K562 (cell line): ENCODE data around the gene SPINK5. TPM values are rescaled to one million over a fixed set of nuclear protein-coding genes. Genes with fewer than 3 reads are reported as not detected.

ENCODE experiments used
- ATAC-seq: fragments of 200-7000 bp; cut with Tn5 transposase; 3 replicates; pipeline ENCODE4 v1.9.1; 2020; ENCODE audit warnings: moderate library complexity
- BruUV-seq: library from RNA; stranded (reverse); fragments of 400-500 nt; replicated peaks from 2 replicates; lab custom pipeline; 2021; lab: Mats Ljungman, UMichigan
- CTCF ChIA-PET: fragments of 300-600 bp; formaldehyde crosslinking; extraction: SDS; loops from one replicate; lab custom pipeline; 2021; ENCODE audit warnings: low intra/inter-chr PET ratio; lab: Yijun Ruan, JAX
- POLR2A ChIA-PET: fragments of 300-600, 350-650 bp; sonication (Branson Sonifier 250); formaldehyde crosslinking; extraction: SDS; loops from one replicate; lab custom pipeline; 2021; ENCODE audit warnings: antibody characterized with exemption, inconsistent platforms; lab: Yijun Ruan, JAX
- DNase-seq, 4 experiments: peaks; one replicate each; pipeline versions ENCODE4 v3.0.0 to v3.0.0-alpha.2; 2011 to 2018; ENCODE audit warnings: low spot score in 3 of 4, mixed read lengths in 3 of 4; ENCODE audit errors: extremely low read depth in 1 of 4
- FAIRE-seq: peaks from 2 replicates; lab custom pipeline; 2011; peaks lifted over from hg19 to GRCh38; lab: Jason Lieb, UNC
- H2AFZ ChIP-seq: 2 replicates; pipeline ENCODE4 v1.6.0; 2011; ENCODE audit warnings: low read depth, low read length, control low read depth, inconsistent platforms
- H3K27ac ChIP-seq: fragments of 200-600 bp; 3 replicates; pipeline ENCODE4 v1.8.0; 2011; ENCODE audit warnings: low read depth, mild to moderate bottlenecking, control low read depth, inconsistent platforms, low read length, moderate library complexity, mixed read lengths; ENCODE audit errors: extremely low read depth
- H3K27me3 ChIP-seq, 2 experiments: fragments of 300-600 bp in 1 of 2; 2 replicates in 1 of 2; 3 replicates in 1 of 2; pipeline versions ENCODE4 v1.6.0 to v1.8.0; 2011; ENCODE audit warnings: inconsistent platforms in 2 of 2, low read length in 2 of 2, mild to moderate bottlenecking in 1 of 2, mixed read lengths in 1 of 2, moderate library complexity in 1 of 2; ENCODE audit not compliant: control insufficient read depth in 2 of 2, insufficient read depth in 2 of 2
- H3K36me3 ChIP-seq: fragments of 300-600 bp; 3 replicates; pipeline ENCODE4 v1.8.0; 2011; ENCODE audit warnings: mild to moderate bottlenecking, low read length, inconsistent platforms; ENCODE audit not compliant: control insufficient read depth, insufficient read depth
- H3K4me1 ChIP-seq, 2 experiments: fragments of 200-600 bp in 1 of 2; replicated peaks in 1 of 2; 2 replicates in 1 of 2; 3 replicates in 1 of 2; pipeline versions ENCODE4 v1.5.1 to v1.8.0; 2011; ENCODE audit warnings: inconsistent platforms in 2 of 2, low read length in 2 of 2, mild to moderate bottlenecking in 1 of 2, mixed read lengths in 1 of 2, moderate library complexity in 1 of 2; ENCODE audit not compliant: control insufficient read depth in 2 of 2, insufficient read depth in 2 of 2
- H3K4me2 ChIP-seq: 2 replicates; pipeline ENCODE4 v1.6.1; 2011; ENCODE audit warnings: low read length, control low read depth, inconsistent platforms, mixed read lengths; ENCODE audit not compliant: insufficient read depth
- H3K4me3 ChIP-seq: fragments of 200-600 bp; sonication (generic), shearing (Covaris generic); 2 replicates; pipeline ENCODE4 v1.5.1; 2016; ENCODE audit warnings: control low read depth, inconsistent platforms
- H3K79me2 ChIP-seq: fragments of 200-600 bp; 3 replicates; pipeline ENCODE4 v1.8.0; 2011; ENCODE audit warnings: low read length, inconsistent platforms; ENCODE audit not compliant: control insufficient read depth, insufficient read depth
- H3K9ac ChIP-seq, 2 experiments: 2 replicates each; pipeline versions ENCODE4 v1.6.0 to v1.6.1; 2011; ENCODE audit warnings: low read depth in 2 of 2, low read length in 2 of 2, control low read depth in 1 of 2, inconsistent platforms in 1 of 2, mild to moderate bottlenecking in 1 of 2, mixed read lengths in 1 of 2; ENCODE audit not compliant: insufficient read depth in 1 of 2
- H3K9me1 ChIP-seq: one replicate; pipeline ENCODE4 v1.6.0; 2011; ENCODE audit warnings: inconsistent platforms, mild to moderate bottlenecking, low read length, moderate library complexity; ENCODE audit not compliant: control insufficient read depth, insufficient read depth
- H3K9me3 ChIP-seq: replicated peaks from 2 replicates; pipeline ENCODE4 v1.5.1; 2011; ENCODE audit warnings: low read depth, low read length, inconsistent platforms; ENCODE audit not compliant: control insufficient read depth, insufficient read depth
- H4K20me1 ChIP-seq: replicated peaks from 2 replicates; pipeline ENCODE4 v1.6.1; 2011; ENCODE audit warnings: low read length, inconsistent platforms, mixed read lengths; ENCODE audit not compliant: control insufficient read depth, insufficient read depth
- CBX8 ChIP-seq: fragments of 200-600 bp; sonication (generic); IDR thresholded peaks from 2 replicates; pipeline ENCODE4 v1.6.1; 2012; ENCODE audit warnings: borderline replicate concordance, mixed run types, low read depth, mild to moderate bottlenecking, moderate library complexity, mixed read lengths, low read length, control low read depth, inconsistent platforms; ENCODE audit not compliant: poor library complexity, severe bottlenecking; ENCODE audit errors: extremely low read depth
- CREB1 ChIP-seq, 2 experiments: sonication (generic) in 1 of 2; formaldehyde crosslinking in 1 of 2; IDR thresholded peaks; 2 replicates each; pipeline versions ENCODE4 v1.6.1 to v1.8.0; 2012 to 2022; ENCODE audit warnings: inconsistent platforms in 1 of 2, mild to moderate bottlenecking in 1 of 2, missing genetic modification reagents in 1 of 2, moderate library complexity in 1 of 2
- FIP1L1 ChIP-seq: fragments of 200-400 bp; formaldehyde crosslinking; IDR thresholded peaks from 2 replicates; pipeline ENCODE4 v1.6.1; 2018; ENCODE audit warnings: mild to moderate bottlenecking, low read depth, low read length; ENCODE audit not compliant: poor library complexity, severe bottlenecking
- LEF1 ChIP-seq: fragments of 450-650 bp; IDR thresholded peaks from 2 replicates; pipeline ENCODE4 v1.6.1; 2016; ENCODE audit warnings: mild to moderate bottlenecking
- MAFK ChIP-seq: IDR thresholded peaks from 2 replicates; pipeline ENCODE4 v1.6.1; 2011; ENCODE audit warnings: low read length, improper control_type of control experiment
- MEF2A ChIP-seq: IDR thresholded peaks from 2 replicates; pipeline ENCODE4 v1.6.1; 2011; ENCODE audit warnings: low read depth, mild to moderate bottlenecking, low read length, moderate library complexity; ENCODE audit not compliant: control insufficient read depth
- NR2C2 ChIP-seq, 2 experiments: fragments of 200-800 bp in 1 of 2; sonication (Bioruptor generic) in 1 of 2; sonication (generic) in 1 of 2; formaldehyde crosslinking in 1 of 2; IDR thresholded peaks; 2 replicates each; pipeline versions ENCODE4 v1.6.1 to v1.8.0; 2016 to 2022; ENCODE audit warnings: mild to moderate bottlenecking in 1 of 2, missing compliant biosample characterization in 1 of 2, missing genetic modification characterization in 1 of 2, missing genetic modification reagents in 1 of 2
- TEAD2 ChIP-seq: fragments of 450-650 bp; IDR thresholded peaks from 2 replicates; pipeline ENCODE4 v1.6.1; 2016; ENCODE audit warnings: missing genetic modification characterization, control low read depth, missing compliant biosample characterization
- ZNF12 ChIP-seq: sonication (generic); formaldehyde crosslinking; IDR thresholded peaks from 2 replicates; pipeline ENCODE4 v1.4.0; 2020; ENCODE audit warnings: mild to moderate bottlenecking, missing genetic modification reagents
- ZNF184 ChIP-seq: sonication (generic); formaldehyde crosslinking; IDR thresholded peaks from 2 replicates; pipeline ENCODE4 v1.5.0; 2020; ENCODE audit warnings: missing genetic modification reagents
- ZNF79 ChIP-seq: fragments of 250-450 bp; sonication (Bioruptor Pico); IDR thresholded peaks from 2 replicates; pipeline ENCODE4 v1.4.0; 2020; ENCODE audit warnings: low read depth, mild to moderate bottlenecking, moderate library complexity
- in situ Hi-C: fragments of 300-500 bp; cut with MboI; formaldehyde crosslinking; loops from 4 replicates; pipeline ENCODE4 v1.15.0; 2018; ENCODE audit warnings: inconsistent platforms, mixed read lengths
- intact Hi-C: fragments of 100-400 bp; cut with micrococcal nuclease; formaldehyde crosslinking; loops from 2 replicates; pipeline ENCODE4 v1.14.2; 2022
- polyA plus RNA-seq, 8 experiments: library from polyadenylated mRNA; depleted of rRNA in 4 of 8; stranded (reverse) in 5 of 8; unstranded in 3 of 8; fragments of >200 nt; fragmentation: Nextera tagmentation in 2 of 8; fragmentation: Illumina TruSeq in 1 of 8; extraction: Ambion mirVana in 2 of 8; extraction: Trizol in 1 of 8; gene quantifications; 2 replicates each; pipeline versions ENCODE4 v1.2.1 to v1.2.3, GENCODE V29; 2011 to 2014; ENCODE audit warnings: inconsistent platforms in 1 of 8, missing spikeins in 1 of 8
- total RNA-seq, 7 experiments: library from RNA; depleted of rRNA in 6 of 7; stranded (reverse); fragments of >200 nt in 6 of 7; fragmentation: Illumina TruSeq in 2 of 7; extraction: Trizol in 2 of 7; gene quantifications; 2 replicates each; pipeline versions ENCODE4 v1.2.1 to v1.2.3, GENCODE V29; 2011 to 2021; ENCODE audit warnings: low replicate concordance in 1 of 7
- TF ChIP-seq, protein P1 (sequence below): fragments of 250-450 bp; sonication (Bioruptor Pico); IDR thresholded peaks from 2 replicates; pipeline ENCODE4 v1.5.0; 2021; ENCODE audit warnings: mild to moderate bottlenecking, moderate library complexity
- TF ChIP-seq, protein P2 (sequence below): fragments of 250-450 bp; sonication (Bioruptor Pico); IDR thresholded peaks from 2 replicates; pipeline ENCODE4 v1.5.0; 2020; ENCODE audit warnings: mild to moderate bottlenecking, borderline replicate concordance
- TF ChIP-seq, protein P3 (sequence below): fragments of 250-450 bp; sonication (Bioruptor Pico); IDR thresholded peaks from 2 replicates; pipeline ENCODE4 v1.5.0; 2021

The SPINK5 gene
- total and polyA plus RNA-seq, 9 of the 15 experiments (the other 6 are each of a cell fraction or from before 2014, with no cell fraction given) = 0.07 to 0.68 (median 0.16) TPM; not detected in 1

DNA sequence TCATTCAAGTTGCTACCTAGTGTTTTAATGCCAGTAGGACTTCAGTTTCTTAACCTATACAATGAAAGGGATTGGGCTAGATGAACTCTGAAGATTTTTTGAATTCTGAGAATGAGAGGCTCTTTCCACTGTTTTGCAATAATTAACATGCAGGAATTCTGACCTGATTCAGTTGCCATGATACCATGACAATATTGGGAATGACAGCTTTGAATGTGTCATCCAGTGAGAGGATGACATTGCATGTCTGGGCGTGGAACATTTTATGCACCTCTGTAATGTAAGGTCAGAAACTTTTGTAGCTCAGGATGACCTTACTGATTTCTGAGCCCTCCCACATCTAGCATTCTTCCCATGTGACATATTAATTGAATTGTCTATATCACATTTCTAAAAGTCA, 30.6 kb upstream of the SPINK5 start (continued):
- TF ChIP-seq, protein P1, sequence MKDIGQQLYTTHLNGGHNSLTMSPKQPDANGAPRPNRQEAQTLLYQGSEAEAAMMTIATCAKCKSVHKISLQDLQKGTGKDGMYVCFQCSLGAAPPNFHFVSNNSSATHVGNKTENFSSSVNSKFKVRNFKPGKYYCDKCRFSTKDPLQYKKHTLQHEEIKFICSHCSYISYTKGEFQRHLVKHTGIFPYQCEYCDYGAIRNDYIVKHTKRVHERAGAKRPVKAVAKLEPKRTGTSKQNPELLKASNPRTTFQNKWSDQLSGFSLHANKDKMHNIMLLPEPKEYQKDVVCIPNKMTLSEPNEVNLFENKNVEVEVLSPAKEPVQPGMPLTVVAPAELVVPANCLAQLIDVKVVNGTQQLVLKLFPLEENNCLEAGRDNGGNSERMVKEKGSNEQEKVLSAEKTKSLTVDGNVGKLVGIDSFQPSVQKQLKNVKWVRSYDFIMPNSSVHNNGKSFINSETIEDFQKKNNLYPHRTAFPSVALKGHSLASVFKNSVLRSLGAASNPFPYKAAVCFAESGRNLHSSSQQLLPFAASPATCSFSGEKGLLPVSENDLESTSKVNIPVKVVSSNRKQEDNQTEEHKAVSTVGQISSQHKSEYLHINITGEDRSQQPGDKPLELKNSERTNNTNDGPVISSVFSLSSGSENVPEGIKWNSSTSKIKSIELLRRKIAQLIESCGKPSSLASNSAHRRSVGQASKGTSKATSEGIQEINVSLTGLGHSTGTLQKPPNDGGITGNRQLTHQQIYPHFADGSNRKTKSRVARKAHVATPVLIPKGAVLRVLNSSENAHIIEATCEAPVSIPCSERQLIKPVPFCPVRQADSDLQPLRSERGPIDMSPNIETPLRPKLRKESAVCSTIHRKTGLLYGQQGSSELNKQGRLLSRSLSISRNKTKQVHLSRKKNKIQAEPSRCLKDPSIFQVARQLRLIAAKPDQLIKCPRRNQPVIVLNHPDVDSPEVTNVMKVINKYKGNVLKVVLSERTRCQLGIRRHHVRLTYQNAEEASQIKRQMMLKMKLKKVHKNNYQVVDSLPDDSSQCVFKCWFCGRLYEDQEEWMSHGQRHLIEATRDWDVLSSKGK (CRISPR knock-in tag) = no peak
- TF ChIP-seq CBX8 (no peak), ZNF79 (CRISPR knock-in tag) (no peak)
- TF ChIP-seq, protein P2, sequence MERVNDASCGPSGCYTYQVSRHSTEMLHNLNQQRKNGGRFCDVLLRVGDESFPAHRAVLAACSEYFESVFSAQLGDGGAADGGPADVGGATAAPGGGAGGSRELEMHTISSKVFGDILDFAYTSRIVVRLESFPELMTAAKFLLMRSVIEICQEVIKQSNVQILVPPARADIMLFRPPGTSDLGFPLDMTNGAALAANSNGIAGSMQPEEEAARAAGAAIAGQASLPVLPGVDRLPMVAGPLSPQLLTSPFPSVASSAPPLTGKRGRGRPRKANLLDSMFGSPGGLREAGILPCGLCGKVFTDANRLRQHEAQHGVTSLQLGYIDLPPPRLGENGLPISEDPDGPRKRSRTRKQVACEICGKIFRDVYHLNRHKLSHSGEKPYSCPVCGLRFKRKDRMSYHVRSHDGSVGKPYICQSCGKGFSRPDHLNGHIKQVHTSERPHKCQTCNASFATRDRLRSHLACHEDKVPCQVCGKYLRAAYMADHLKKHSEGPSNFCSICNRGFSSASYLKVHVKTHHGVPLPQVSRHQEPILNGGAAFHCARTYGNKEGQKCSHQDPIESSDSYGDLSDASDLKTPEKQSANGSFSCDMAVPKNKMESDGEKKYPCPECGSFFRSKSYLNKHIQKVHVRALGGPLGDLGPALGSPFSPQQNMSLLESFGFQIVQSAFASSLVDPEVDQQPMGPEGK (CRISPR knock-in tag) = no peak

DNA sequence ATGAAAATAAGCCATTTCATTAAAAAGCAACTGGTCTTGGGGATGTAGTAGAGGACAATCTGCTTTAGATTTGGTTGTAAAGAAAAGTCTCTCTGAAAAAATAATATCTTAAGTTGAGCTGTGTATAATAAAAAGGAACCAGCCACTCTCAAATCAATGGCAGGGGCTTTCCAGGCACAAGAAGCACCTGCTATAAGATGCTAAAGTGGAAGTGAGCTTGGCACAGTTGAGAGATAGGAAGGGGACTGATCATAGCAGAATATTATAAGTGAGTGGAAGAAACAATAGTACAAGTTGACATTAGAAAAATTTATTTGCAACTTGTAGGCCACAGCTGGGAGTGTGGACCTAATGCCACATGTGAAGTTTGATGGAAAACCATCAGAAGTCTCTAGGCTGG, 28.1 kb upstream of the SPINK5 start:
- Histone ChIP-seq H3K9ac (no peak overlapping the region), H3K4me1 (no peaks in the 10 kb centered on the region), H3K9me1 (no peaks in the 10 kb centered on the region), H4K20me1 (no peaks in the 10 kb centered on the region), H3K79me2 (no peaks in the 10 kb centered on the region), H3K27ac (no peak overlapping the region), H3K4me2 (no peak overlapping the region), H3K36me3 (no peaks in the 10 kb centered on the region), H3K4me3 (no peak overlapping the region), H3K9me3 (no peaks in the 10 kb centered on the region), H3K27me3 (no peaks in the 10 kb centered on the region), H2AFZ (no peak overlapping the region)
- intact Hi-C loops = no loop called here
- POLR2A ChIA-PET = no interaction called here
- in situ Hi-C loops = no loop called here
- FAIRE-seq = no peak
- no peak for ATAC-seq
- CTCF ChIA-PET = no interaction called here
- BruUV-seq = no TSS peak
- no peak for DNase-seq
- no peak for TF ChIP-seq FIP1L1
- no peak for TF ChIP-seq LEF1
- TF ChIP-seq, protein P3, sequence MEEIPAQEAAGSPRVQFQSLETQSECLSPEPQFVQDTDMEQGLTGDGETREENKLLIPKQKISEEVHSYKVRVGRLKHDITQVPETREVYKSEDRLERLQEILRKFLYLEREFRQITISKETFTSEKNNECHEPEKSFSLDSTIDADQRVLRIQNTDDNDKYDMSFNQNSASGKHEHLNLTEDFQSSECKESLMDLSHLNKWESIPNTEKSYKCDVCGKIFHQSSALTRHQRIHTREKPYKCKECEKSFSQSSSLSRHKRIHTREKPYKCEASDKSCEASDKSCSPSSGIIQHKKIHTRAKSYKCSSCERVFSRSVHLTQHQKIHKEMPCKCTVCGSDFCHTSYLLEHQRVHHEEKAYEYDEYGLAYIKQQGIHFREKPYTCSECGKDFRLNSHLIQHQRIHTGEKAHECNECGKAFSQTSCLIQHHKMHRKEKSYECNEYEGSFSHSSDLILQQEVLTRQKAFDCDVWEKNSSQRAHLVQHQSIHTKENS = no peak
- TF ChIP-seq TEAD2 (tag) = no peak
- no peak for TF ChIP-seq NR2C2 (CRISPR knock-in tag; IDR thresholded peaks at IDR 0.05)
- no peak for TF ChIP-seq NR2C2 (tag; IDR thresholded peaks at IDR 0.05)
- no peak for TF ChIP-seq MAFK
- no peak for TF ChIP-seq MEF2A
- no peak for TF ChIP-seq CBX8
- TF ChIP-seq ZNF184 = no peak
- no peak for TF ChIP-seq CREB1 (IDR thresholded peaks at IDR 0.05)
- no peak for TF ChIP-seq CREB1 (CRISPR knock-in tag; IDR thresholded peaks at IDR 0.05)
- TF ChIP-seq ZNF12 (CRISPR knock-in tag) = no peak
